SK-N-SH (cell line): Measurements from ENCODE around the gene AEBP1. TPM values are rescaled to one million over a fixed set of nuclear protein-coding genes. Genes with fewer than 3 reads are reported as not detected.

Experiments
- CTCF ChIA-PET: fragments of 300-600, 350-600 bp; formaldehyde crosslinking; extraction: SDS; loops from one replicate; lab custom pipeline; 2021; lab: Yijun Ruan, JAX
- POLR2A ChIA-PET: fragments of 350-600 bp; sonication (Branson Sonifier 250); formaldehyde crosslinking; extraction: SDS; loops from one replicate; lab custom pipeline; 2020; ENCODE audit warnings: antibody characterized with exemption, inconsistent platforms; lab: Yijun Ruan, JAX
- DNase-seq: peaks from one replicate; pipeline ENCODE4 v3.0.0; 2012
- H2AFZ ChIP-seq: fragments of 200-600 bp; sonication (generic); 2 replicates; pipeline ENCODE4 v1.8.1; 2016; ENCODE audit warnings: antibody characterized with exemption, mild to moderate bottlenecking, low read depth
- H3F3A ChIP-seq: fragments of 200-600 bp; sonication (generic); replicated peaks from 2 replicates; pipeline ENCODE3; 2016; ENCODE audit warnings: antibody characterized with exemption, mild to moderate bottlenecking; ENCODE audit not compliant: insufficient read depth
- H3K27ac ChIP-seq, 2 experiments: fragments of 200-500 bp in 1 of 2; fragments of 200-600 bp in 1 of 2; sonication (Bioruptor generic) in 1 of 2; sonication (generic), shearing (Covaris generic) in 1 of 2; 2 replicates each; pipeline versions ENCODE4 v1.5.1 to v1.6.1; 2014 to 2016; ENCODE audit warnings: low read depth in 2 of 2, inconsistent platforms in 1 of 2, low read length in 1 of 2, mild to moderate bottlenecking in 1 of 2, mixed read lengths in 1 of 2
- H3K27me3 ChIP-seq: fragments of 200-600 bp; sonication (generic), shearing (Covaris generic); 2 replicates; pipeline ENCODE4 v1.6.1; 2016; ENCODE audit warnings: mixed run types; ENCODE audit not compliant: insufficient read depth
- H3K36me3 ChIP-seq, 2 experiments: fragments of 200-500 bp in 1 of 2; fragments of 200-600 bp in 1 of 2; sonication (Bioruptor generic) in 1 of 2; sonication (generic) in 1 of 2; replicated peaks in 1 of 2; 2 replicates each; pipeline versions ENCODE3 to v1.5.1; 2014 to 2016; ENCODE audit warnings: low read length in 1 of 2, mild to moderate bottlenecking in 1 of 2; ENCODE audit not compliant: insufficient read depth in 2 of 2, control insufficient read depth in 1 of 2
- H3K4me1 ChIP-seq, 2 experiments: fragments of 200-500 bp in 1 of 2; fragments of 200-600 bp in 1 of 2; sonication (Bioruptor generic) in 1 of 2; sonication (generic), shearing (Covaris generic) in 1 of 2; 2 replicates each; pipeline versions ENCODE4 v1.5.1 to v1.6.1; 2014 to 2016; ENCODE audit warnings: low read depth in 1 of 2, low read length in 1 of 2, mixed run types in 1 of 2; ENCODE audit not compliant: insufficient read depth in 2 of 2, control insufficient read depth in 1 of 2
- H3K4me2 ChIP-seq: fragments of 200-600 bp; sonication (generic), shearing (Covaris generic); 2 replicates; pipeline ENCODE4 v1.6.1; 2017; ENCODE audit warnings: mixed run types
- H3K4me3 ChIP-seq, 2 experiments: fragments of 200-500 bp in 1 of 2; fragments of 200-600 bp in 1 of 2; sonication (Bioruptor generic) in 1 of 2; sonication (generic), shearing (Covaris generic) in 1 of 2; 2 replicates each; pipeline versions ENCODE4 v1.5.1 to v1.8.1; 2014 to 2016; ENCODE audit warnings: low read depth in 2 of 2, inconsistent platforms in 1 of 2, low read length in 1 of 2, mild to moderate bottlenecking in 1 of 2, mixed read lengths in 1 of 2, moderate library complexity in 1 of 2
- H3K79me2 ChIP-seq: fragments of 200-600 bp; sonication (generic); 2 replicates; pipeline ENCODE4 v1.8.1; 2017; ENCODE audit warnings: mild to moderate bottlenecking; ENCODE audit not compliant: insufficient read depth
- H3K9ac ChIP-seq: fragments of 200-600 bp; sonication (generic); 2 replicates; pipeline ENCODE4 v1.6.1; 2017; ENCODE audit warnings: mixed run types
- H3K9me2 ChIP-seq: fragments of 200-600 bp; sonication (generic); 2 replicates; pipeline ENCODE4 v1.6.1; 2017; ENCODE audit warnings: mixed run types
- H3K9me3 ChIP-seq: fragments of 200-600 bp; sonication (generic); 2 replicates; pipeline ENCODE4 v1.6.1; 2017; ENCODE audit warnings: mixed run types, mild to moderate bottlenecking, moderate library complexity
- H4K20me1 ChIP-seq: fragments of 200-600 bp; sonication (generic); 2 replicates; pipeline ENCODE4 v1.6.1; 2017; ENCODE audit warnings: mild to moderate bottlenecking, mixed run types; ENCODE audit not compliant: insufficient read depth
- CHD2 ChIP-seq: fragments of 150-350 bp; IDR thresholded peaks from 2 replicates; pipeline ENCODE4 v1.6.1; 2018; ENCODE audit warnings: low read length; ENCODE audit not compliant: partially characterized antibody
- EP300 ChIP-seq, 2 experiments: IDR thresholded peaks; 2 replicates each; pipeline versions ENCODE4 v1.4.0 to v1.6.1; 2012; ENCODE audit warnings: borderline replicate concordance in 1 of 2, low read depth in 1 of 2, low read length in 1 of 2
- GATA2 ChIP-seq: sonication (generic); formaldehyde crosslinking; IDR thresholded peaks from 2 replicates; pipeline ENCODE4 v1.5.0; 2020; ENCODE audit warnings: mild to moderate bottlenecking, missing genetic modification reagents
- JUND ChIP-seq: IDR thresholded peaks from 2 replicates; pipeline ENCODE4 v1.4.0; 2012
- NFIC ChIP-seq: IDR thresholded peaks from 2 replicates; pipeline ENCODE4 v1.4.0; 2012; ENCODE audit warnings: borderline replicate concordance
- POLR2AphosphoS5 ChIP-seq: IDR thresholded peaks from 2 replicates; pipeline ENCODE4 v1.6.1; 2012; ENCODE audit warnings: low read depth, low read length
- RAD21 ChIP-seq: IDR thresholded peaks from 2 replicates; pipeline ENCODE4 v1.6.1; 2012; ENCODE audit warnings: mild to moderate bottlenecking, low read length
- RCOR1 ChIP-seq: fragments of 150-350 bp; IDR thresholded peaks from 2 replicates; pipeline ENCODE4 v1.6.1; 2017; ENCODE audit warnings: antibody characterized with exemption, low read length
- RFX5 ChIP-seq: IDR thresholded peaks from 2 replicates; pipeline ENCODE4 v1.6.1; 2012; ENCODE audit warnings: mild to moderate bottlenecking, improper control_type of control experiment, low read length
- RXRA ChIP-seq: IDR thresholded peaks from 2 replicates; pipeline ENCODE4 v1.4.0; 2012; ENCODE audit warnings: low read depth, mild to moderate bottlenecking, borderline replicate concordance
- TAF1 ChIP-seq: IDR thresholded peaks from 2 replicates; pipeline ENCODE4 v1.6.1; 2012; ENCODE audit warnings: low read depth, mild to moderate bottlenecking, low read length, moderate library complexity, borderline replicate concordance
- TCF12 ChIP-seq: IDR thresholded peaks from 2 replicates; pipeline ENCODE4 v1.4.0; 2012
- TEAD4 ChIP-seq: IDR thresholded peaks from 2 replicates; pipeline ENCODE4 v1.4.0; 2012; ENCODE audit warnings: mild to moderate bottlenecking, borderline replicate concordance; ENCODE audit not compliant: insufficient read depth
- USF1 ChIP-seq: IDR thresholded peaks from 2 replicates; pipeline ENCODE4 v1.4.0; 2012; ENCODE audit warnings: low read depth, borderline replicate concordance
- ZBTB33 ChIP-seq: IDR thresholded peaks from 2 replicates; pipeline ENCODE4 v1.4.0; 2012; ENCODE audit warnings: low read depth, borderline replicate concordance
- WGBS: methylation state at CpG from one replicate; pipeline ENCODE4 v1.1.6; 2017; ENCODE audit warnings: low lambda C conversion rate; 5-methylcytosine and 5-hydroxymethylcytosine counted together
- polyA plus RNA-seq, 3 experiments: library from polyadenylated mRNA; depleted of rRNA; stranded (reverse); fragments of >200 nt; gene quantifications; 2 replicates each; pipeline ENCODE4 v1.2.3, GENCODE V29; 2012

The AEBP1 gene
- polyA plus RNA-seq, 1 of the 3 experiments (the other 2 are of a cell fraction): 105 TPM

GRCh38 chr7:44062180-44062902 is 41.8 kb upstream of the AEBP1 start:
- H3K9me2 ChIP-seq: no peaks in the 10 kb centered on the region
- H3K36me3 ChIP-seq: peaks cover 15 to 53% of the 10 kb centered on the region in 2 experiments
- no peak overlapping the region for H3K4me3 ChIP-seq
- no peaks in the 10 kb centered on the region for H3K79me2 ChIP-seq
- no peak overlapping the region for H2AFZ ChIP-seq
- DNase-seq: no peak
- no peak overlapping the region for H3K4me2 ChIP-seq
- peaks cover 15% of the 10 kb centered on the region for H3F3A ChIP-seq
- no peak for TF ChIP-seq TCF12
- TF ChIP-seq RXRA: no peak
- no peak for TF ChIP-seq RCOR1
- no peak for TF ChIP-seq NFIC
- TF ChIP-seq CHD2: no peak
- no peak for TF ChIP-seq GATA2
- no peak for TF ChIP-seq TEAD4
- no peak for TF ChIP-seq TAF1
- TF ChIP-seq RAD21: no peak
- TF ChIP-seq JUND: no peak
- no peak; the same call in 1 of the 2 replicates for TF ChIP-seq POLR2AphosphoS5
- TF ChIP-seq EP300 (IDR thresholded peaks at IDR 0.05; ENCODE audit: borderline replicate concordance in 1 of 2, low read depth in 1 of 2, low read length in 1 of 2): no peak
- no peak for TF ChIP-seq RFX5
- POLR2A ChIA-PET: interaction anchor here (0.6 to 0.9 kb wide), 2 partner anchors 17 to 70 kb away, joined by 3 to 4 read pairs; no protein-coding TSS in a partner anchor
- WGBS: 93% methylated on average over 6 of the region's 11 CpGs
- peaks cover 6% of the 10 kb centered on the region; the same call in 1 of the 2 replicates for H4K20me1 ChIP-seq
- H3K4me1 ChIP-seq: peaks cover 4 to 33% of the 10 kb centered on the region in 2 experiments; a peak in 2 of 4 replicates
- H3K9me3 ChIP-seq: no peaks in the 10 kb centered on the region
- no peak overlapping the region for H3K27ac ChIP-seq
- CTCF ChIA-PET: interaction anchor here (1.4 to 2.4 kb wide), 3 partner anchors 14 to 135 kb away, joined by 3 to 10 read pairs (median 4); no protein-coding TSS in a partner anchor
- no peaks in the 10 kb centered on the region for H3K27me3 ChIP-seq
- no peak overlapping the region for H3K9ac ChIP-seq

- Histone ChIP-seq H2AFZ (no peak overlapping the region), H3K9me2 (no peaks in the 10 kb centered on the region), H3K27ac (no peak overlapping the region), H3K79me2 (no peaks in the 10 kb centered on the region), H4K20me1 (peaks cover under 1% of the 10 kb centered on the region; the same call in 1 of the 2 replicates), H3K36me3 (peaks cover 10 to 47% of the 10 kb centered on the region in 2 experiments), H3K9ac (no peak overlapping the region), H3K4me1 (peaks cover 4 to 38% of the 10 kb centered on the region in 2 experiments; a peak in 3 of 4 replicates), H3K4me3 (no peak overlapping the region), H3K9me3 (no peaks in the 10 kb centered on the region), H3K27me3 (no peaks in the 10 kb centered on the region), H3K4me2 (no peak overlapping the region), H3F3A (peaks cover 17% of the 10 kb centered on the region)
- ChIA-PET CTCF (interaction anchor here (1.4 to 2.4 kb wide), 4 partner anchors 10 to 134 kb away, joined by 3 to 10 read pairs (median 5); no protein-coding TSS in a partner anchor), POLR2A (interaction anchor here (0.6 to 1.0 kb wide), 3 partner anchors 10 to 71 kb away, joined by 3 to 4 read pairs (median 3); no protein-coding TSS in a partner anchor)
- no peak for DNase-seq
- no peak for TF ChIP-seq TEAD4
- TF ChIP-seq CHD2: no peak
- TF ChIP-seq USF1: no peak
- no peak for TF ChIP-seq ZBTB33
- no peak for TF ChIP-seq GATA2
- TF ChIP-seq TAF1: no peak
- peak; percentile 7; the same call in 1 of the 2 replicates for TF ChIP-seq POLR2AphosphoS5
- TF ChIP-seq JUND: no peak
- WGBS: 92% methylated on average over 3 of the region's 3 CpGs
Measured at GRCh38 chr7:44062903-44063295, 41.2 kb upstream of the AEBP1 start.
